ENCODE results near the gene BRME1.

- TF ChIP-seq CTCF (tag by site-specific recombination; IDR thresholded peaks at IDR 0.05) (no peak), ZBTB21 (tag by site-specific recombination; IDR thresholded peaks at IDR 0.05) (no peak), ZNF274 (IDR thresholded peaks at IDR 0.05; ENCODE audit: low read length) (no peak), ZNF274 (tag by site-specific recombination; IDR thresholded peaks at IDR 0.05; ENCODE audit: borderline replicate concordance) (no peak), TCF7L2 (IDR thresholded peaks at IDR 0.05; ENCODE audit: borderline replicate concordance, low read depth, low read length) (no peak), ZNF843 (tag by site-specific recombination; IDR thresholded peaks at IDR 0.05) (no peak), KLF10 (tag by site-specific recombination; IDR thresholded peaks at IDR 0.05) (no peak), ZBTB20 (tag by site-specific recombination; IDR thresholded peaks at IDR 0.05) (no peak), ZNF311 (tag by site-specific recombination; IDR thresholded peaks at IDR 0.05; ENCODE audit: borderline replicate concordance) (no peak), ZNF350 (tag by site-specific recombination; IDR thresholded peaks at IDR 0.05) (no peak), ZNF610 (tag by site-specific recombination; IDR thresholded peaks at IDR 0.05; ENCODE audit: borderline replicate concordance) (no peak), HOXD13 (CRISPR knock-in tag; IDR thresholded peaks at IDR 0.05; ENCODE audit: borderline replicate concordance) (no peak), HOXA7 (CRISPR knock-in tag; IDR thresholded peaks at IDR 0.05; ENCODE audit: borderline replicate concordance) (no peak)
These were observed 41.8 kb downstream of the BRME1 start for GRCh38 chr19:13864046-13864666.

All from HEK293 (cell line).